Placental epithelial cell (primary cell): ENCODE data around the gene TKT. TPM values are rescaled to one million over a fixed set of nuclear protein-coding genes. Genes with fewer than 3 reads are reported as not detected.

Experiments used
- small RNA-seq: library from RNA; depleted of rRNA; stranded (forward); fragments of <200 nt; gene quantifications from one replicate; pipeline ENCODE3, GENCODE V24; 2012
- total RNA-seq: library from RNA; depleted of rRNA; stranded (reverse); fragments of >200 nt; gene quantifications from 2 replicates; pipeline ENCODE4 v1.2.3, GENCODE V29; 2012

The TKT gene
- total RNA-seq: 501 and 757 TPM in 2 replicates

GRCh38 chr3:53255775-53256703 lies at the start of gene TKT:
TSS of gene TKT (minus strand) at chr3:53256022. CDS start at chr3:53255942, 80 bp downstream.

Small RNA genes within 50 kb of the gene (small RNA-seq; reads per million reads assigned to genes)
- not detected for gene RF00019

Other genes with a start within 250 kb of the TKT start
- gene SFMBT1, start 209.9 kb downstream of the TKT start, total RNA-seq: 11.9 and 16.1 TPM in 2 replicates
- gene RFT1, start 125.6 kb downstream of the TKT start, total RNA-seq: 5.1 and 20.0 TPM in 2 replicates
- gene PRKCD, start 94.8 kb downstream of the TKT start, total RNA-seq: 5.1 and 6.3 TPM in 2 replicates
- gene DCP1A, start 91.5 kb upstream of the TKT start, total RNA-seq: 11.8 and 15.2 TPM in 2 replicates
- 0.11 TPM in 1 of 2 replicates, not detected in the other for gene CACNA1D, start 238.6 kb upstream of the TKT start, total RNA-seq